OCI-LY3 (cell line): ENCODE results near the gene PIP5K1B.

Experiments used
- EZH2phosphoT487 ChIP-seq: fragments of 200-600 bp; shearing (Covaris generic); IDR thresholded peaks from 2 replicates; pipeline ENCODE4 v1.6.1; 2018; ENCODE audit warnings: antibody characterized with exemption, mixed run types, low read depth
- TF ChIP-seq, protein P1 (sequence below): fragments of 200-600, 300-600 bp; sonication (generic); IDR thresholded peaks from 2 replicates; pipeline ENCODE4 v1.5.1; 2014; ENCODE audit warnings: antibody characterized with exemption, low read length, low read depth

DNA sequence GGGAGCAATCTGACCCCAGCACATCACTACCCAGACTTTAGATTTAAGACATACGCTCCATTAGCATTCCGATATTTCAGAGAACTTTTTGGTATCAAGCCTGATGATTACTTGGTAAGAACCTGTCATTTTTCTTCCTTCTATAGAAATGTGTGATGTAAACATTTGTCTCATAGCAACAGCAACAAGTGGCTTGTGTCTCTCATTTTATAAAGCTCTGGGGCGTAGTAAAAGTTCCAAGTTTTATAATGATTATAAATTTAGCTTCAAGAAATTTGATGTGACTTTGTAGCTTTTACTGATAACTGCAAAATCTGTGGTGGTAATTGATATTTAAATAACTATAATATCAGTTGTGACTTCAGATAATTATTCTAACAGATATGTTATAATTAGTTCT lies 171.6 kb downstream of the PIP5K1B start:
- TF ChIP-seq, protein P1, sequence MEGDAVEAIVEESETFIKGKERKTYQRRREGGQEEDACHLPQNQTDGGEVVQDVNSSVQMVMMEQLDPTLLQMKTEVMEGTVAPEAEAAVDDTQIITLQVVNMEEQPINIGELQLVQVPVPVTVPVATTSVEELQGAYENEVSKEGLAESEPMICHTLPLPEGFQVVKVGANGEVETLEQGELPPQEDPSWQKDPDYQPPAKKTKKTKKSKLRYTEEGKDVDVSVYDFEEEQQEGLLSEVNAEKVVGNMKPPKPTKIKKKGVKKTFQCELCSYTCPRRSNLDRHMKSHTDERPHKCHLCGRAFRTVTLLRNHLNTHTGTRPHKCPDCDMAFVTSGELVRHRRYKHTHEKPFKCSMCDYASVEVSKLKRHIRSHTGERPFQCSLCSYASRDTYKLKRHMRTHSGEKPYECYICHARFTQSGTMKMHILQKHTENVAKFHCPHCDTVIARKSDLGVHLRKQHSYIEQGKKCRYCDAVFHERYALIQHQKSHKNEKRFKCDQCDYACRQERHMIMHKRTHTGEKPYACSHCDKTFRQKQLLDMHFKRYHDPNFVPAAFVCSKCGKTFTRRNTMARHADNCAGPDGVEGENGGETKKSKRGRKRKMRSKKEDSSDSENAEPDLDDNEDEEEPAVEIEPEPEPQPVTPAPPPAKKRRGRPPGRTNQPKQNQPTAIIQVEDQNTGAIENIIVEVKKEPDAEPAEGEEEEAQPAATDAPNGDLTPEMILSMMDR: no peak
- TF ChIP-seq EZH2phosphoT487: no peak
